GM18520 (cell line): Measurements from ENCODE around the gene LRRD1.
"Not testable (repeated sequence)": the region's sequence is repeated elsewhere in the genome, so short reads cannot be mapped to it uniquely, and the experiment has no call there.

Source experiments
- ATAC-seq: cut with Tn5 transposase; IDR thresholded peaks from one replicate; pipeline ENCODE4 v1.9.1; 2021; ENCODE audit not compliant: unreplicated experiment

Gene LRRD1

DNA sequence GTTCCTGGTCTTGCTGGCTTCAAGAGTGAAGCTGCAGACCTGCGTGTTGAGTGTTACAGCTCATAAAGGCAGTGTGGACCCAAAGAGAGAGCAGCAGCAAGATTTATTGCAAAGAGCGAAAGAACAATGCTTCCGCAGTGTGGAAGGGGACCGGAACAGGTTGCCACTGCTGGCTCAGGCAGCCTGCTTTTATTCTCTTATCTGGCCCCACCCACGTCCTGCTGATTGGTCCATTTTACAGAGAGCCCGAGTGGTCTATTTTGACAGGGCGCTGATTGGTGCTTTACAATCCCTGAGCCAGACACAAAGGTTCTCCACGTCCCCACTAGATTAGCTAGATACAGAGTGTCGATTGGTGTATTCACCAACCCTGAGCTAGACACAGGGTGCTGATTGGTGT is 36.2 kb downstream of the LRRD1 start:
- ATAC-seq, result not testable (repeated sequence)

- no peak for ATAC-seq
Observed at GRCh38 chr7:92141161-92141560, 37.8 kb downstream of the LRRD1 start.

GRCh38 chr7:92137557-92137956 is 41.4 kb downstream of the LRRD1 start:
- ATAC-seq, result no peak

DNA sequence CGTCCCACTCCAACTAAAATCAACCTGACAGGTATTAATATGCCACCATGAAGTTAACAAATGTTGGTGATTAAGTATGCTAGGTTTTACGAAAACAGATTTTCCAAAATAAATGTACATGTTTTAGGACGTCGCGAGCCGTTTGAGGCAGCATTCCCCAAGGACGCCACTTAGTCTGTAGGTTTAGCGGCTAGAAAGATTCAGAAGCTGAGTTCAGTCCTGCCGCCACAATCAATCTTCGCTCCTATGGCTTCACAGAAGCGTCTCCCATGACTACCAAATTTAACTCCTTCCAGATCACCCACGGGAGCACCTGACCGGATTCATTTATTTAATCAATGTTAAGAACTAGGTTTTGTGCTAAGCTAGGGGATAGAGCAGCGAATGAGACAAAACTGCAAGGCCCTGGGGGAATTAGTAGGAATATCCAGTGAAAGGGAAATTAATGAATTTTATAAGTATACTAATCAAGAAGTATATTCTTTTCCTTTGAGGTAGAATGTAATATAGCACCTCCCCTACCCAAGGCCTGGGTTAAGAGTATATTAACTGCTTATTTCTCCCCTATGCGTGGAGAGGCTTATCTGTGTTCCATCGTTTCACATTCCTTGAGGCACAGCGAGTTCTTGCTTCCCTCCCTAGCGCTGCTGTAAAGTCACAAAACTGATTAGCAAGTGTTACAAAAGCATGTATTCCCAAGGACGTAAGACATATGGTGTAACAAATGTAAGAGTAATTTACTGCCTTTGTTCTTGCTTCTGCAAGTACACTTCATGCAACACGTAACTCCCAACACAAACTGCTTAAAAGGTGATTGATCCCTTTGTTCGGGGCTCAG is 43.7 kb downstream of the LRRD1 start:
- no peak for ATAC-seq

DNA sequence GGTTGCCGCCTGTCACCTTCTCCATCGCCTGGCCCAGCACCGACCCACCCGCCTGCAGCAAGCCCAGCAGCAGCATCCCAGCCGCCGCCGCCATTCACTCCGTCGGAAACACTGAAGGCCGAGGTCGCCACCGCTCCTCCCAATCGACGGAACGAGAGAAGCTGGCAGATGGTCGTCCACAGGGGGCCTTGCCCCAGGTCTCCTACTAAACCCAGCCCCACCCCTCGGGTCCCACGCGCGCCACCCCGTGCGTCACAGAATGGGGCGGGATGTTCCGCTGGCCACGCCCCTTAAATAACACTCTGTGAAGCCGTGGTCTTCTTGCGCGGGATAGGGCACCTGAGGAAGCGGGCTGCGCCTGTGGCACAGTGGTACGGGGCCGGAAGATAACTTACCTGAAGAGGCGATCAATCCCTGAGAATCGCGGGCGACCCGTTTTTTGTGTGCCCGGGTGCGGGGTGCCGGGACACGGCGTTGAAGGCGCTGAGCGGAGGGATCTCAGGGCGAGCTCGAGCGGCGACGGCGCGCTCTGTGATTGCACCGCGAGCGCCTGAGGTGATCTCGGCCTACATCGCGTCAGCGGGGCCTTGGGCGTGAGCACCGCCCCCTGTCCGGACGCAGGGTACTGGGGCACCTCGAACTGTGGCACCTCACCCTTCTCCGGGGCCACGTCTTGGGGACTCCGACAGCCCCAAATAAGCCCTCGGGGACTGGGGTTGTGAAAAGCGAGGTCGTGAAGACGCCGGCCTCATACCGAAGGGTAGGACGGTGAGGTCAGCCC is 44.5 kb downstream of the LRRD1 start, which contains the start of gene CYP51A1:
Gene CYP51A1 (minus strand): TSS at position 207 of the 781 bp plus-strand sequence. CDS start 113 bp downstream, at position 94.
- peak; percentile 90 for ATAC-seq

GRCh38 chr7:92133737-92134270 is 45.1 kb downstream of the LRRD1 start:
- peak; percentile 10 for ATAC-seq

DNA sequence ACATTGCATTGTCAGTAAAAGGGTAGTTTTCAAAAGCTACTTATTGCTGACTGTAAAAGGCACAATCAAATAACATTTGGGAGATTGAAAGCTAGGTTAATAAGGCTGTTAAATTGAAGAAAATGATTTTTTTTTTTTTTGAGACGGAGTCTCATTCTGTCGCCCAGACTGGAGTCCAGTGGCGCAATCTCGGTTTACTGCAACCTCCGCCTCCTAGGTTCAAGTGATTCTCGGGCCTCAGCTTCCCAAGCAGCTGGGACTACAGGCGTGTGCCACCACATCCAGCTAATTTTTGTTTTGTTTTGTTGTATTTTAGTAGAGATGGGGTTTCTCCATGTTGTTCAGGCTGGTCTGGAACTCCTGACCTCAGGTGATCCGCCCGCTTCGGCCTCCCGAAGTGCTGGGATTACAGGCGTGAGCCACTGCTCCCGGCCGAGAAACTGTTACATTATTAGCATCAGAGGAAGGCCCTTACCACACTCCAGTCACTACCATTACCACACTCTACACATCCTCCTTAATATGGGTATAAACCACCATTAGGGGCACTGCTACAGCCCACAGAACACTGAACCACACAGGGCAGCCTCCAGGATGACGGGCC is 45.7 kb downstream of the LRRD1 start:
- ATAC-seq, result peak; percentile 9

DNA sequence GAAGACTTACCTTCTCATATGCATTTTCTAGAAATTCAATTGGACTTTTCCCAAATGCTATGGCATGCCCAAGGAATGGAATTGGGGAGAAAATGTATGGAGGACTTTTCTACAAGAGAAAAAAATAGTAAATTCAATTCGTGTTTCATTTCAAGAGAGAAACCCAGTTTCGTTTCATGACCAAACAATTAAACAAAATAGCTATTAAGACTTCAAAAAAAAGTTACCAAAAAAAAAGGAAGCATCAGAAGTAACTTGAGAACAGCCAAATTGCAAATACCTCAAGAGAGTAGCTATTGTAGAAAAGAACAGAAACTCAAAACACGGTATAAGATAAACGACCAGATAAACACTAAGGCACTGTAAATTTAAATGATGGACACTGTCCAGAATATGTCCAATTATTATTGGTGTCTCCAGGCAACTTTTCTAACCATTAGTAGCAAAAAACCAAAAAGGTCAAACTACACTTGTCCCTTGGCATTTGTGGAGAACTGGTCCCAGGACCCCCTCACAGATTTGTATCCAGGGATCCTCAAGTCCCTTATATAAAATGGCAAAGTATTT is 47.1 kb downstream of the LRRD1 start:
- ATAC-seq, result no peak

DNA sequence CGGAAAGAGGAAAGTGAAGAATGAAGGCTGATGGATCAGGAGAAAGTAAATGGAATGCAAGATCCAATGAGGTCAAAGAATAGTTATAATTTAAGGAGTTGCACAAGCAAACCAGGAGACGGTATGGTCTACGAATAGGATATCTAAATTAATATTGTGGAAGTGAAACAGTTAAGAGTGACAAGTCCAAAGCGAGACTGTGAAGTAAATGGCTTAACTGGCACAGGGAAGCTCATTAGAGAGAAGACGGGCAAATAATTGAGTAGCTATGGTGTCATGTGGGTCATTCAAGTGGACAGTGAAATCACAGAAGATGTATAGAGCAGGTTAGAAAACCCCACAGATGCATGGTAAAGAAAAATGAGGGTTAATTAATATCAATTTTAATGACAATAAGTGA is 47.8 kb downstream of the LRRD1 start:
- ATAC-seq, result no peak

DNA sequence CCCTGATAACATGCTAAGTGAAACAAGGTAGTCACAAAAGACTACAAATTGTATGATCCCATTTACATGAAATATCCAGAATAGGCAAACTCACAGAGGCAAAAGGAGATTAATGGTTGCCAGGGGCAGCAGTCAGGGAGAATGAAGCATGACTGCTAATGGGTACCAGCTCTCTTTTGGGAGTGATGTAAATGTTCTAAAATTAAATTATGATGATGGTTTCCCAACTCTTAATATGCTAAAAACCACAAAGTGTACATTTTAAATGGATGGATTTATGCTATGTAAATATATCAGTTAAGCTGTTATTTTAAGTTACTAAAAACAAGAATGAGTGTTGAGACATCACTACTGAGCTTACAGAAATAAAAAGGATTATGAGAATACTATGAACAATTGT is 57.3 kb downstream of the LRRD1 start:
- no peak for ATAC-seq

GRCh38 chr7:92119213-92119759 is 59.7 kb downstream of the LRRD1 start:
- ATAC-seq, result no peak

DNA sequence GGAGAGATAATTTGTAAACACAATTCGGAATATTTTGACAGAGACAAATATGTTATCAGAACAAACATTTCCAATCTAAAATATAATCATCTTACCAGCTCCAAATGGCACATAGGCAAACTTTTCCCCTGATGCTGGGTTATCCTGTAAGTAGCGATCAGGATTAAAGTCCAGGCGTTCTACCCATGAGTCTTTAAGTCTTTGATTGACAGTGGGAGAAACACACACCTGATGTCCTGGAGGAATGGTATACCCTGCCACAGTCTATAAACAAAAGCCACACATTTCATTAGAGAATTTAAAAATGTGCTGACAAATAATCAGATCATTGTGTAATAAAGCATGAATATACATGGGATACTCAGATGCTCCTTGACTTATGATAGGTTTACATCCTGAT is 62.0 kb downstream of the LRRD1 start:
- no peak for ATAC-seq

DNA sequence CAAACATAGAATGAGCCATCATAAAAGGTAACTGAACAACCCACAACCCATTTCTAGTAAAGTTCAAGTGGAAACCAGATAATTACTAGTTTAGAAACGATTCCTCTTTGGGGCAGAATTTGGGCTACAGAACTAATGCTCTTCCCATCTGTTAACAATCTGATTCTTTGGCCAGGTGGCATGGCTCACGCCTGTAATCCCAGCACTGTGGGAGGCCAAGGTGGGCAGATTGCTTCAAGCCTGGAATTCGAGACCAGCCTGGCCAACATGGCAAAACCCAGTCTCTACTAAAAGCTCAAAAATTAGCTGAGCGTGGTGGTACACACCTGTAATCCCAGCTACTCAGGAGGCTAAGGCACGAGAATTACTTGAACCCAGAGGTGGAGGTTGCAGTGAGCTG is 63.1 kb downstream of the LRRD1 start:
- ATAC-seq, result no peak

GRCh38 chr7:92110857-92111256 is 68.1 kb downstream of the LRRD1 start:
- no peak for ATAC-seq

DNA sequence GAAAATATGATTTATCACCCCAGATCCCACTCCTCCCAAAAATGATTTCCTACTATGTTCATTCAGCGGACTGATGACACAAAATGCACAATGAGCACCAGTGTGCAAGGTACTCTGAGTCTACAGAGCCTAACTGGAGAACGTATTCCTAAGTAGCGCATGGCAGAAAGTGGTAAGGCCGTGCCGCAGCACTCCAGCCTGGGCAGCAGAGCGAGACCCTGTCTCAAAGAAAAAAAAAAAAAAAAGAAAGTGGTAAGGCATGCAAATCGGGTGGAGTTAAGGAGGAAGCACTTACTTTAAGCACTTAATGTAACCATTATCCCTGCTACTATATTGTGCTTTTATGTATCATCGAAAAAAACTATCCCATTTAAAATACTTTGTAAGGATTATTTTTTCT is 70.1 kb downstream of the LRRD1 start:
- ATAC-seq, result no peak

DNA sequence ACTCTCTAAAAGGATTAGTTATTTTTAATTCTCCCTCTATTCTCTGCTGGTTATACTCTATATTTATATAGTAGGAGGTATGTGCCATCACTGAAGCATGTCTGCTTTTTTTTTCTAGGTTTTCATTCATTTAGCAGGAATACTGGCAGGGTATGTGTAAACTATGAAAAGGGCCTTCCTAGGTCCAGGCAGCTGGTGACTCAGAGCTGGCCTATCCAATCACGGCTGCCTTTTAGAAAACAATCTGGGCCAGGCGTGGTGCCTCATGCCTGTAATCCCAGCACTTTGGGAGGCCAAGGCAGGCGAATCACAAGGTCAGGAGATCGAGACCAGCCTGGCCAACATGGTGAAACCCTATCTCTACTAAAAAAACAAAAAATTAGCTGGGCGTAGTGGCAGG is 76.1 kb downstream of the LRRD1 start:
- ATAC-seq, result not testable (repeated sequence)

- no peak for ATAC-seq
Observed at GRCh38 chr7:92100534-92100933, 78.4 kb downstream of the LRRD1 start.

GRCh38 chr7:92095380-92095779 is 83.6 kb downstream of the LRRD1 start:
- ATAC-seq, result no peak
